PFSK-1 (cell line): ENCODE data around the gene PWWP2B.

ENCODE experiments used
- FOXP2 ChIP-seq: optimal IDR thresholded peaks from 2 replicates; pipeline ENCODE3; 2011; ENCODE audit warnings: borderline replicate concordance, control low read depth, inconsistent platforms; ENCODE audit not compliant: insufficient read depth; ENCODE audit errors: extremely low read length, extremely low read depth
- POLR2AphosphoS5 ChIP-seq: IDR thresholded peaks from 2 replicates; pipeline ENCODE4 v1.6.1; 2012; ENCODE audit warnings: low read depth, mild to moderate bottlenecking, control low read depth, low read length, moderate library complexity
- REST ChIP-seq, 2 experiments: IDR thresholded peaks; 2 replicates each; pipeline versions ENCODE4 v1.6.1 to v1.8.0; 2011 to 2012; ENCODE audit warnings: low read depth in 2 of 2, low read length in 2 of 2, control low read depth in 1 of 2, inconsistent platforms in 1 of 2, mild to moderate bottlenecking in 1 of 2, moderate library complexity in 1 of 2; ENCODE audit not compliant: insufficient read depth in 1 of 2
- SIN3A ChIP-seq: IDR thresholded peaks from 2 replicates; pipeline ENCODE4 v1.6.1; 2012; ENCODE audit warnings: mild to moderate bottlenecking, low read length, moderate library complexity, borderline replicate concordance; ENCODE audit not compliant: insufficient read depth
- TAF1 ChIP-seq: IDR thresholded peaks from 2 replicates; pipeline ENCODE4 v1.6.1; 2012; ENCODE audit warnings: low read length, control low read depth, borderline replicate concordance; ENCODE audit not compliant: insufficient read depth

PWWP2B gene

DNA sequence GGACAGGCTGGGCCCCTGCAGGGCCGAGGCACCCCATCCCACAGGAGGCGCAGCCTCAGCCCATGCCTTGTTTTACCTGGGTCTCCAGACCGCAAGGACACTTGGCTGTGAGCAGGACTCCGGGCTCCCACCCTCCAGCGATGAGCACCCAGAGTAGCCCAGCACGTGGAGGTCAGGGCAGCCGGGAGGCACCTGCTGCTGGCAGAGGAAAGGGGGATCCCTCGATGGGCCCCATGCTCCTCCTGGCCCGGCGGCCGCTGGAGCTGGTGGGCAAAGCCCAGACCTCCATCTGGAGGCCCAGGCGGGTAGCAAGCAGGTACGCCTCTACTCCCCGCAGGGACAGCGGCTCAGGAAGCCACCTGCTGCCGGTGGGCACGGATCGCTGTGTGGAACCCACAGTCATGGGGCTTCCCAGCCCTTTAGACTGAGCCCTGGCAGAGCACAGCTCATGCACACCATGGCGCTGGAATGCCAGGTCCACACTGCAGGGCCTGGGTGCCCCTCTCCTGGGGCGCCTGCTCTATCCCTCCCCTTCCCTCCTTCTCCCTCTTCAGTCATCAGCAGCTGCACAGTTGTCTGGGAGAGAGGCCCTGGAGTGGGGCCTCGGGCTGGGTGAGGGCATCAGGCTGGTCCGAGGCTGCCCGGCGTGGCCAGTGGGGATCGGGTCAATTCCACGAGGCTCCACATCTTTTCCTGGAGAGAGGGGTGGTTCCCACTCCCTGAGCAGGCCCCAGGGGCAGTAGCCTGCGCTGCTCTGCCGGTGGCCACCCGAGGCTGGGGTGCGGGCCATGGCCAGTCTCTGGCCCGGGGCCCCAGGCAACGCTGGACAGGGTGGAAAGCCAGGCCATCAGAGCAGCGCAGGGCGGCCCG lies 65.7 kb downstream of the PWWP2B start:
- TF ChIP-seq POLR2AphosphoS5: no peak
- no peak for TF ChIP-seq FOXP2
- no peak for TF ChIP-seq TAF1
- no peak for TF ChIP-seq SIN3A
- TF ChIP-seq REST (IDR thresholded peaks at IDR 0.05; ENCODE audit: insufficient read depth in 1 of 2, low read depth in 2 of 2, low read length in 2 of 2): no peak

DNA sequence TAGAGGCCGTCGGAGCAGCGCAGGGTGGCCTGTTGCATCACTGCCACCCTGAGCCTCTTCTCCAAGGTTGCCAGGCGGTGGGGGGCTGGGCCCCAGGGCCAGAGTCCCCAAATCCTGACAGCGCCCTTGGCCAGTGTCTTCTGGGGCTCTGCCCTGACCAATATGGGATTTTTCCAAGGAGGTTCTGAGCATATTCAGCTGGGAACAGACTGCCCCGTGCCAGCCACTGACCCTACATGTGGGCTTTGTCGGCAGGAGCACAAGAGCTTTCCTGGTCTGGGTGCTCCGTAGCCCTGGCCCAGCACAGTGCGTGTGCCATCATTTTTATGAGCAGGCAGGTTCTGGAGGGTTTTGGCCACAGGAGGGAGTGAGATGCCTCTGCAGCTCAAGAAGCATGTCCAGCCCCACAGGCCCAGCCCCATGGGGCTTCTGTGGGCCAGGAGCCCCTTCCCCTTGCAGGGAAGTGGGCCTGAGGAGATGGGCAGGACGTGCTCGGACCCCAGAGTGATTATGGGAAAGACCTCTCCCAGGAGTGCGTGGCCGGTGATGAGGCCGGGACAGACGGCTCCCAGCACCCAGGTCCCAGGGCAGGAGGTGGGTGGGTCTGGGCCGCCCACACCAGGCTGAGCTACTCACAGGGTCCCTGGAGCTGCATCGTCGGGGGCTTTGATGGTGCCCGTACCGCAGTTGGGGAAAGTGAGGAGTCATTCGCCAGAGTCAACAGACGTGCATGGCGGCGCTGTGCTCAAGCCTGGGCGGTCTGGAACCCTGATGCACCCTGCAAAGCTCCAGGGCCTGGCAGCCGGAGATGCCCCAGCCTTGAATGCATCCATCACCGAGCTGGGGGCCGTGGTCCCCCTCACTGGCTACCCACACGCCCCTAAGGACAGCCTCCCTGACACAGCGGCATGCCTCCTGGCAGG lies 66.6 kb downstream of the PWWP2B start:
- TF ChIP-seq REST (IDR thresholded peaks at IDR 0.05; ENCODE audit: insufficient read depth in 1 of 2, low read depth in 2 of 2, low read length in 2 of 2) (no peak), SIN3A (no peak), POLR2AphosphoS5 (no peak), FOXP2 (no peak), TAF1 (no peak)

DNA sequence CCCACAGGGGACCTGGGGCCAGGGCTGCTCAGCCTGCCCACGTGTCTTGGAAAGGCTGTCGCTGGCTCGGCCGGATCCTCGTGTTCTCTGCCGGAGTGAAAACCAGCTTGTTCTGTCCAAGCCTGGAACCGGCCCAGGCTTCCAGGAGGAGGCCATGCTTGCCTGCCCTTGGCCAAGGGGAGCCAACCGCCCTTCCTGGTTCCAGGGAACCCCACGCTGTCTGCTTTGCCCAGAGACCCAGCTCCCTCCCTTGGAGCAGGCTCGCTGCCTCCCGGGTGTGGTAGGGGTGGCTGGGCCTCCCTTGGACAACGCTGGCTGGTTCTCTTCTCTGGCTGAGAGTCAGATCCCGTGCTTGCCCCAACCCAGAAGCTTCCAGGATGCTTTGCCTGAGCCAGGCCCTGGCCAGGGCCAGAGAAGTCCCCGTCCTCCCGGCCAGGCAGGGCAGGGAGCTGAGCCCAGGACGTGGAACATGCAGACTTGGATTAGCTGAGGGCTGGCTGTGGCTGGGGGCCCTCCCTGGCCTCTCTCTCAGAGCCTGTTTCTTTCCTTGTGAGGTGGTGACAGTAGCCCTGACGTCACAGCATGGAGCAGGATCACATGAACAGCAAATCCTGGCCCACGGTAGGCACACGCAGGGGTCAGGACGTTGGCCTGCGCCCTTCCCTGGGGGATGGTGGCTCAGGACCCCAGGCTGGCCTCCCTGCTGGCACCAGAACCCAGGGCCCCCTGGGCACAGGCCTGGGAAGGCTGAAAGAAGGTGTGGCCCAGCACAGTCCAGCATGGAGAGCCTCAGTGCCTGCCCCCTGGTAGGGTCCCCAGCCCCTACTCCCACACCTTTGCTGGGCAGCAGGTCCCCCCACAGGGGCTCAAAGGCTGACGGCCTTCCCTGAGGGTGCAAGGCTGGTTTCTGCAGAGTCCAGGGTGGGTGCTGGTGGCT lies 67.5 kb downstream of the PWWP2B start:
- TF ChIP-seq TAF1 (no peak), FOXP2 (no peak), SIN3A (no peak), POLR2AphosphoS5 (no peak), REST (IDR thresholded peaks at IDR 0.05; ENCODE audit: insufficient read depth in 1 of 2, low read depth in 2 of 2, low read length in 2 of 2) (no peak)

- TF ChIP-seq TAF1 (no peak), FOXP2 (no peak), POLR2AphosphoS5 (no peak), REST (IDR thresholded peaks at IDR 0.05; ENCODE audit: insufficient read depth in 1 of 2, low read depth in 2 of 2, low read length in 2 of 2) (no peak), SIN3A (no peak)
Observed at GRCh38 chr10:132465193-132465888, 68.3 kb downstream of the PWWP2B start.
